ENCODE data around the gene TRIB2.

- TF ChIP-seq POLR2A (IDR thresholded peaks at IDR 0.05) (no peak), CTCF (IDR thresholded peaks at IDR 0.05) (no peak)
Measured at GRCh38 chr2:12764849-12765605, 48.3 kb downstream of the TRIB2 start.

All from right lobe of liver (tissue), 4 donors.